OCI-LY3 (cell line): ENCODE measurements around the gene NLGN4Y.

Experiments
- H2AFZ ChIP-seq: fragments of 200-600, 300-600 bp; shearing (Covaris generic); 2 replicates; pipeline ENCODE4 v1.6.0; 2014; ENCODE audit warnings: antibody characterized with exemption, low read depth, low read length
- H3K27ac ChIP-seq: fragments of 200-600, 300-600 bp; sonication (generic); 2 replicates; pipeline ENCODE4 v1.5.1; 2014; ENCODE audit warnings: mild to moderate bottlenecking, low read length, moderate library complexity, mixed read lengths
- H3K27me3 ChIP-seq: fragments of 200-600, 300-600 bp; sonication (generic); 2 replicates; pipeline ENCODE4 v1.6.1; 2014; ENCODE audit warnings: low read depth, low read length, mixed read lengths
- H3K36me3 ChIP-seq: fragments of 200-600, 300-600 bp; sonication (generic); replicated peaks from 2 replicates; pipeline ENCODE3; 2014; ENCODE audit warnings: low read depth, low read length, mixed read lengths
- H3K4me1 ChIP-seq: fragments of 300-600, 200-600 bp; sonication (generic); 2 replicates; pipeline ENCODE4 v1.6.1; 2014; ENCODE audit warnings: low read length, mixed read lengths
- H3K4me2 ChIP-seq: fragments of 200-600, 300-600 bp; sonication (generic); 2 replicates; pipeline ENCODE4 v1.6.1; 2014; ENCODE audit warnings: low read length, mixed read lengths
- H3K4me3 ChIP-seq: fragments of 300-600, 200-600 bp; sonication (generic); 2 replicates; pipeline ENCODE4 v1.5.1; 2014; ENCODE audit warnings: antibody characterized with exemption, mild to moderate bottlenecking, low read length, moderate library complexity
- H3K79me2 ChIP-seq: fragments of 300-600, 200-600 bp; shearing (Covaris generic); 2 replicates; pipeline ENCODE4 v1.6.1; 2014; ENCODE audit warnings: mild to moderate bottlenecking, low read length, mixed read lengths
- H3K9ac ChIP-seq: fragments of 300-600, 200-600 bp; shearing (Covaris generic); 2 replicates; pipeline ENCODE4 v1.6.0; 2014; ENCODE audit warnings: mild to moderate bottlenecking, low read length, moderate library complexity
- H3K9me3 ChIP-seq: fragments of 200-600, 300-600 bp; shearing (Covaris generic); 2 replicates; pipeline ENCODE4 v1.6.1; 2014; ENCODE audit warnings: low read length, mixed read lengths; ENCODE audit not compliant: insufficient read depth
- H4K20me1 ChIP-seq: fragments of 200-600, 300-600 bp; sonication (generic); 2 replicates; pipeline ENCODE4 v1.6.1; 2016; ENCODE audit warnings: low read length, mixed read lengths; ENCODE audit not compliant: insufficient read depth
- CTCF ChIP-seq: fragments of 200-600, 300-600 bp; sonication (generic); IDR thresholded peaks from 2 replicates; pipeline ENCODE4 v1.5.1; 2014; ENCODE audit warnings: antibody characterized with exemption, low read length, low read depth
- EZH2phosphoT487 ChIP-seq: fragments of 200-600 bp; shearing (Covaris generic); IDR thresholded peaks from 2 replicates; pipeline ENCODE4 v1.6.1; 2018; ENCODE audit warnings: antibody characterized with exemption, mixed run types, low read depth

NLGN4Y gene

GRCh38 chrY:14708158-14708557 lies 183.8 kb downstream of the NLGN4Y start:
- peaks cover 4% of the 10 kb centered on the region for H3K36me3 ChIP-seq
- no peak overlapping the region for H3K4me2 ChIP-seq
- no peak overlapping the region for H3K9ac ChIP-seq
- peaks cover 2% of the 10 kb centered on the region; the same call in 1 of the 2 replicates for H3K79me2 ChIP-seq
- no peak overlapping the region for H2AFZ ChIP-seq
- no peak for TF ChIP-seq EZH2phosphoT487
- no peak for TF ChIP-seq CTCF
- H3K27me3 ChIP-seq, result no peaks in the 10 kb centered on the region
- H3K27ac ChIP-seq, result no peak overlapping the region
- H3K4me1 ChIP-seq, result no peaks in the 10 kb centered on the region
- H3K9me3 ChIP-seq, result no peaks in the 10 kb centered on the region
- no peaks in the 10 kb centered on the region for H4K20me1 ChIP-seq
- no peak overlapping the region for H3K4me3 ChIP-seq

GRCh38 chrY:14741596-14741995 lies 217.3 kb downstream of the NLGN4Y start:
- Histone ChIP-seq H3K4me3 (no peak overlapping the region), H3K4me2 (no peak overlapping the region), H3K9ac (no peak overlapping the region), H3K79me2 (no peaks in the 10 kb centered on the region), H3K9me3 (no peaks in the 10 kb centered on the region), H3K27me3 (no peaks in the 10 kb centered on the region), H4K20me1 (no peaks in the 10 kb centered on the region), H3K4me1 (no peaks in the 10 kb centered on the region), H2AFZ (no peak overlapping the region), H3K36me3 (no peaks in the 10 kb centered on the region), H3K27ac (no peak overlapping the region)
- TF ChIP-seq CTCF, result no peak
- no peak for TF ChIP-seq EZH2phosphoT487

GRCh38 chrY:14748329-14748728 lies 224.0 kb downstream of the NLGN4Y start:
- Histone ChIP-seq H4K20me1 (no peaks in the 10 kb centered on the region), H3K27ac (no peak overlapping the region), H3K9ac (no peak overlapping the region), H3K4me1 (0 out of 2 replicates have a peak, but pooled peaks cover 3% of the 10 kb centered on the region), H2AFZ (no peak overlapping the region), H3K36me3 (no peaks in the 10 kb centered on the region), H3K27me3 (no peaks in the 10 kb centered on the region), H3K79me2 (no peaks in the 10 kb centered on the region), H3K4me3 (no peak overlapping the region), H3K4me2 (no peak overlapping the region), H3K9me3 (no peaks in the 10 kb centered on the region)
- TF ChIP-seq EZH2phosphoT487 (no peak), CTCF (no peak)

GRCh38 chrY:14755571-14755970 lies 231.2 kb downstream of the NLGN4Y start:
- Histone ChIP-seq H3K4me1 (no peaks in the 10 kb centered on the region), H4K20me1 (no peaks in the 10 kb centered on the region), H3K36me3 (no peaks in the 10 kb centered on the region), H3K9me3 (no peaks in the 10 kb centered on the region), H3K9ac (no peak overlapping the region), H3K4me3 (no peak overlapping the region), H2AFZ (no peak overlapping the region), H3K27me3 (no peaks in the 10 kb centered on the region), H3K79me2 (no peaks in the 10 kb centered on the region), H3K4me2 (no peak overlapping the region), H3K27ac (no peak overlapping the region)
- no peak for TF ChIP-seq CTCF
- no peak for TF ChIP-seq EZH2phosphoT487
